WTC11 (cell line): ENCODE data around the gene UQCRC2. TPM values are rescaled to one million over a fixed set of nuclear protein-coding genes. Genes with fewer than 3 reads are reported as not detected.

Experiments
- ATAC-seq: fragments of 200-7000 bp; cut with Tn5 transposase; 2 replicates; pipeline ENCODE4 v1.10.0; 2021; ENCODE audit warnings: mild to moderate bottlenecking, moderate library complexity
- CTCF ChIA-PET: fragments of 300-600 bp; sonication (Branson Sonifier 250); formaldehyde crosslinking; loops from one replicate; lab custom pipeline; 2021; ENCODE audit warnings: antibody characterized with exemption; lab: Charles Lee
- POLR2A ChIA-PET: fragments of 350-600 bp; sonication (Branson Sonifier 250); formaldehyde crosslinking; loops from one replicate; lab custom pipeline; 2021; ENCODE audit warnings: antibody characterized with exemption; lab: Charles Lee
- DNase-seq: peaks from one replicate; pipeline ENCODE4 v3.0.0; 2021; ENCODE audit warnings: low spot score
- H3K27ac Mint-ChIP-seq: 2 replicates; pipeline ENCODE4 v1.8.0; 2021; ENCODE audit warnings: mixed read lengths
- H3K27me3 Mint-ChIP-seq: 2 replicates; pipeline ENCODE4 v1.8.0; 2021; ENCODE audit warnings: low read depth, mild to moderate bottlenecking, moderate library complexity, mixed read lengths
- H3K36me3 Mint-ChIP-seq: 2 replicates; pipeline ENCODE4 v1.8.0; 2021; ENCODE audit warnings: mixed read lengths
- H3K4me1 Mint-ChIP-seq: 2 replicates; pipeline ENCODE4 v1.8.0; 2022; ENCODE audit warnings: mixed read lengths
- H3K4me3 Mint-ChIP-seq: 2 replicates; pipeline ENCODE4 v1.8.0; 2021; ENCODE audit warnings: mild to moderate bottlenecking, moderate library complexity, mixed read lengths
- H3K9me3 Mint-ChIP-seq: 2 replicates; pipeline ENCODE4 v1.8.0; 2021; ENCODE audit warnings: mixed read lengths
- ATF2 ChIP-seq: sonication (generic); formaldehyde crosslinking; IDR thresholded peaks from 2 replicates; pipeline ENCODE4 v1.8.1; 2022; ENCODE audit warnings: low read depth, missing genetic modification reagents, borderline replicate concordance
- CBFB ChIP-seq: sonication (generic); formaldehyde crosslinking; IDR thresholded peaks from 2 replicates; pipeline ENCODE4 v1.8.1; 2022; ENCODE audit warnings: mild to moderate bottlenecking, low read depth, missing genetic modification reagents
- CDX4 ChIP-seq: fragments of 250-450 bp; sonication (Bioruptor Pico); IDR thresholded peaks from 2 replicates; pipeline ENCODE4 v1.9.0; 2021; ENCODE audit warnings: moderate library complexity, mild to moderate bottlenecking, inconsistent platforms, borderline replicate concordance
- CREB1 ChIP-seq: sonication (generic); formaldehyde crosslinking; IDR thresholded peaks from 2 replicates; pipeline ENCODE4 v1.8.0; 2023; ENCODE audit warnings: mild to moderate bottlenecking, missing genetic modification reagents
- E2F1 ChIP-seq: sonication (generic); formaldehyde crosslinking; IDR thresholded peaks from 2 replicates; pipeline ENCODE4 v1.8.0; 2022; ENCODE audit warnings: mild to moderate bottlenecking, missing genetic modification reagents
- EMX1 ChIP-seq: fragments of 250-450 bp; sonication (Bioruptor Pico); IDR thresholded peaks from 2 replicates; pipeline ENCODE4 v1.8.0; 2021; ENCODE audit warnings: mild to moderate bottlenecking
- ESRRA ChIP-seq: sonication (generic); formaldehyde crosslinking; IDR thresholded peaks from 2 replicates; pipeline ENCODE4 v1.8.1; 2022; ENCODE audit warnings: mild to moderate bottlenecking, missing genetic modification reagents, borderline replicate concordance
- FOXK1 ChIP-seq: sonication (generic); formaldehyde crosslinking; IDR thresholded peaks from 2 replicates; pipeline ENCODE4 v1.8.0; 2022; ENCODE audit warnings: mild to moderate bottlenecking, moderate library complexity, missing genetic modification reagents
- FOXP1 ChIP-seq: sonication (generic); formaldehyde crosslinking; IDR thresholded peaks from 2 replicates; pipeline ENCODE4 v1.8.0; 2022; ENCODE audit warnings: missing genetic modification reagents, mild to moderate bottlenecking, moderate library complexity, borderline replicate concordance
- GABPB1 ChIP-seq: sonication (generic); formaldehyde crosslinking; IDR thresholded peaks from 2 replicates; pipeline ENCODE4 v1.8.1; 2023; ENCODE audit warnings: mild to moderate bottlenecking, missing genetic modification reagents
- GRHL2 ChIP-seq: fragments of 250-450 bp; sonication (Bioruptor Pico); IDR thresholded peaks from 2 replicates; pipeline ENCODE4 v1.8.0; 2022; ENCODE audit warnings: mild to moderate bottlenecking, moderate library complexity; ENCODE audit not compliant: insufficient replicate concordance, severe bottlenecking
- MLX ChIP-seq: sonication (generic); formaldehyde crosslinking; IDR thresholded peaks from 2 replicates; pipeline ENCODE4 v1.8.1; 2023; ENCODE audit warnings: mild to moderate bottlenecking, missing genetic modification reagents, moderate library complexity
- MXD4 ChIP-seq: fragments of 250-450 bp; sonication (Bioruptor Pico); IDR thresholded peaks from 2 replicates; pipeline ENCODE4 v1.8.0; 2021; ENCODE audit warnings: mild to moderate bottlenecking, moderate library complexity, borderline replicate concordance
- NFE2L1 ChIP-seq: sonication (generic); formaldehyde crosslinking; IDR thresholded peaks from 2 replicates; pipeline ENCODE4 v1.8.1; 2023; ENCODE audit warnings: missing genetic modification reagents
- NFYB ChIP-seq: sonication (generic); formaldehyde crosslinking; conservative IDR thresholded peaks from 2 replicates; pipeline ENCODE4 v1.8.0; 2022; ENCODE audit warnings: low read depth, missing genetic modification reagents
- NR3C1 ChIP-seq: sonication (generic); formaldehyde crosslinking; conservative IDR thresholded peaks from 2 replicates; pipeline ENCODE4 v1.8.1; 2023; ENCODE audit warnings: low read depth, mild to moderate bottlenecking, missing genetic modification reagents
- OVOL2 ChIP-seq: fragments of 250-450 bp; sonication (Bioruptor Pico); IDR thresholded peaks from 2 replicates; pipeline ENCODE4 v1.9.0; 2021; ENCODE audit warnings: mild to moderate bottlenecking, borderline replicate concordance
- PRRX2 ChIP-seq: fragments of 250-450 bp; sonication (Bioruptor Pico); IDR thresholded peaks from 2 replicates; pipeline ENCODE4 v1.8.0; 2021; ENCODE audit warnings: mild to moderate bottlenecking
- SMAD3 ChIP-seq: sonication (generic); formaldehyde crosslinking; IDR thresholded peaks from 2 replicates; pipeline ENCODE4 v1.8.0; 2022; ENCODE audit warnings: missing genetic modification reagents, mild to moderate bottlenecking, borderline replicate concordance
- ZBTB21 ChIP-seq: sonication (generic); formaldehyde crosslinking; IDR thresholded peaks from 2 replicates; pipeline ENCODE4 v1.8.1; 2023; ENCODE audit warnings: mild to moderate bottlenecking, missing genetic modification reagents, borderline replicate concordance
- ZNF121 ChIP-seq: sonication (generic); formaldehyde crosslinking; IDR thresholded peaks from 2 replicates; pipeline ENCODE4 v1.8.0; 2023; ENCODE audit warnings: missing genetic modification reagents
- ZNF317 ChIP-seq: sonication (generic); formaldehyde crosslinking; IDR thresholded peaks from 2 replicates; pipeline ENCODE4 v1.8.1; 2023; ENCODE audit warnings: low read depth, mild to moderate bottlenecking, moderate library complexity, missing genetic modification reagents, borderline replicate concordance
- ZNF416 ChIP-seq: fragments of 250-450 bp; sonication (Bioruptor Pico); IDR thresholded peaks from 2 replicates; pipeline ENCODE4 v1.9.0; 2021; ENCODE audit warnings: mild to moderate bottlenecking, inconsistent platforms
- ZNF671 ChIP-seq: fragments of 250-450 bp; sonication (Bioruptor Pico); IDR thresholded peaks from 2 replicates; pipeline ENCODE4 v1.8.0; 2021; ENCODE audit warnings: mild to moderate bottlenecking
- total RNA-seq: library from RNA; stranded (reverse); gene quantifications from 3 replicates; pipeline ENCODE4 v1.2.3, GENCODE V29; 2021
- TF ChIP-seq, protein P1 (sequence below): sonication (generic); formaldehyde crosslinking; IDR thresholded peaks from 2 replicates; pipeline ENCODE4 v1.8.1; 2022; ENCODE audit warnings: mild to moderate bottlenecking, missing genetic modification reagents, moderate library complexity, borderline replicate concordance
- TF ChIP-seq, protein P2 (sequence below): sonication (generic); formaldehyde crosslinking; IDR thresholded peaks from 2 replicates; pipeline ENCODE4 v1.8.1; 2022; ENCODE audit warnings: mild to moderate bottlenecking, moderate library complexity, missing genetic modification reagents
- TF ChIP-seq, protein P3 (sequence below): fragments of 200-600 bp; IDR thresholded peaks from 2 replicates; pipeline ENCODE4 v1.8.0; 2022; ENCODE audit warnings: antibody characterized with exemption

The UQCRC2 gene
- total RNA-seq, 1 experiment from 2014 or later = 197 TPM

DNA sequence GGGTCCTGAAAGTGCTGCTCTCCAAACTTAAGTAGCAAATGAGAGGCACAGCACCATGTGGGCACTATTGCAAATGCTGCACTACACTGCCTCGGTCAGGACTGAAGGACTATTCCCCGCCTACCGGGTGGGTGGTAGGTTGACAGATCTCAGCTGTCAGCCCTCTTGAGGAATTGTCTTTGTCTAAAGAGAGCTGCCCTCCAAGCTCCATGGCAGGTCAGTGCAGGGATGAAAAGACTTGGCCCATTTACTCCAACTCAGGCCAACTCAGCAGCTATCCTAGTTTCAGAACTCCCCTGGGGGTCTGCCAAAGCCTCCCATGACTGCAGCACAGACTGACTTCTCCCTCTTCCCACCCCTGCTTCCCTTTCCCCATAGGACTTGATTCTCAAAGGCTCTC is 51.2 kb downstream of the UQCRC2 start:
- no peak for ATAC-seq
- POLR2A ChIA-PET = no interaction called here
- Mint-ChIP-seq H3K4me1 (peaks cover 9% of the 10 kb centered on the region), H3K27ac (no peak overlapping the region)
- TF ChIP-seq SMAD3 (CRISPR knock-in tag) = no peak
- no peak for TF ChIP-seq GABPB1
- no peak for TF ChIP-seq ATF2 (CRISPR knock-in tag)
- no peak for TF ChIP-seq NR3C1 (CRISPR knock-in tag)
- TF ChIP-seq, protein P1, sequence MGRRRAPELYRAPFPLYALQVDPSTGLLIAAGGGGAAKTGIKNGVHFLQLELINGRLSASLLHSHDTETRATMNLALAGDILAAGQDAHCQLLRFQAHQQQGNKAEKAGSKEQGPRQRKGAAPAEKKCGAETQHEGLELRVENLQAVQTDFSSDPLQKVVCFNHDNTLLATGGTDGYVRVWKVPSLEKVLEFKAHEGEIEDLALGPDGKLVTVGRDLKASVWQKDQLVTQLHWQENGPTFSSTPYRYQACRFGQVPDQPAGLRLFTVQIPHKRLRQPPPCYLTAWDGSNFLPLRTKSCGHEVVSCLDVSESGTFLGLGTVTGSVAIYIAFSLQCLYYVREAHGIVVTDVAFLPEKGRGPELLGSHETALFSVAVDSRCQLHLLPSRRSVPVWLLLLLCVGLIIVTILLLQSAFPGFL (CRISPR knock-in tag) = no peak
- no peak for TF ChIP-seq OVOL2 (CRISPR knock-in tag)
- no peak for TF ChIP-seq NFE2L1
- no peak for TF ChIP-seq ZNF671 (CRISPR knock-in tag)
- no peak for TF ChIP-seq ZBTB21 (CRISPR knock-in tag)
- TF ChIP-seq E2F1 (CRISPR knock-in tag) = no peak
- TF ChIP-seq, all 79 proteins: peak for 0
- Mint-ChIP-seq H3K4me3 (no peak overlapping the region), H3K9me3 (no peaks in the 10 kb centered on the region), H3K36me3 (no peaks in the 10 kb centered on the region), H3K27me3 (peaks cover 13% of the 10 kb centered on the region)
- DNase-seq = no peak
- CTCF ChIA-PET = interaction anchor here (1.2 to 7.5 kb wide), 3 partner anchors 74 to 184 kb away, joined by 3 to 140 read pairs (median 9); no protein-coding TSS in a partner anchor

DNA sequence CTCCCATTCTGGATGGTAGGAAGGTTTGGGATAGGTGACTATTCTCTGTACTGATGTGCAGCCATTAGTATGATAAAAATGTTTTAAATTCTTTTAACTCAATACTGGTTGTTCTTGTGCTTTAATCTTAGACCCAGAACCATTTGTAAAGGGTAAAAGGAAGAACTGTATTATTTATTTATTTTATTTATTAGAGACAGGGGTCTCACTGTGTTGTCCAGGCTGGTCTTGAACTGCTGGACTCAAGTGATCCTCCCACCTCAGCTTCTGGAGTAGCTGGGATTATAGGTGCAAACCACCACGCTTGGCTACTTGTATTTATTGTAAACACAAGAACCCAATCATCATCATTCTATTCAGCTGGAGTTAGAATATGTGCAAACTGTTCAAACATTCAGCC is 52.6 kb downstream of the UQCRC2 start:
- no peaks in the 10 kb centered on the region for H3K9me3 Mint-ChIP-seq
- no peak for TF ChIP-seq ESRRA
- TF ChIP-seq PRRX2 (CRISPR knock-in tag) = no peak
- no peak for TF ChIP-seq FOXK1
- no peak for TF ChIP-seq CBFB
- no peak for TF ChIP-seq FOXP1
- TF ChIP-seq MLX = no peak
- no peak for TF ChIP-seq EMX1 (CRISPR knock-in tag)
- TF ChIP-seq MXD4 (CRISPR knock-in tag) = no peak
- no peak for TF ChIP-seq NFYB (CRISPR knock-in tag)
- no peak for TF ChIP-seq ZNF416
- no peak for TF ChIP-seq GRHL2
- TF ChIP-seq ZNF317 (CRISPR knock-in tag) = no peak
- TF ChIP-seq SMAD3 (CRISPR knock-in tag) = no peak
- TF ChIP-seq, protein P2, sequence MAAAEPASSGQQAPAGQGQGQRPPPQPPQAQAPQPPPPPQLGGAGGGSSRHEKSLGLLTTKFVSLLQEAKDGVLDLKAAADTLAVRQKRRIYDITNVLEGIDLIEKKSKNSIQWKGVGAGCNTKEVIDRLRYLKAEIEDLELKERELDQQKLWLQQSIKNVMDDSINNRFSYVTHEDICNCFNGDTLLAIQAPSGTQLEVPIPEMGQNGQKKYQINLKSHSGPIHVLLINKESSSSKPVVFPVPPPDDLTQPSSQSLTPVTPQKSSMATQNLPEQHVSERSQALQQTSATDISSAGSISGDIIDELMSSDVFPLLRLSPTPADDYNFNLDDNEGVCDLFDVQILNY = no peak
- TF ChIP-seq, protein P3, sequence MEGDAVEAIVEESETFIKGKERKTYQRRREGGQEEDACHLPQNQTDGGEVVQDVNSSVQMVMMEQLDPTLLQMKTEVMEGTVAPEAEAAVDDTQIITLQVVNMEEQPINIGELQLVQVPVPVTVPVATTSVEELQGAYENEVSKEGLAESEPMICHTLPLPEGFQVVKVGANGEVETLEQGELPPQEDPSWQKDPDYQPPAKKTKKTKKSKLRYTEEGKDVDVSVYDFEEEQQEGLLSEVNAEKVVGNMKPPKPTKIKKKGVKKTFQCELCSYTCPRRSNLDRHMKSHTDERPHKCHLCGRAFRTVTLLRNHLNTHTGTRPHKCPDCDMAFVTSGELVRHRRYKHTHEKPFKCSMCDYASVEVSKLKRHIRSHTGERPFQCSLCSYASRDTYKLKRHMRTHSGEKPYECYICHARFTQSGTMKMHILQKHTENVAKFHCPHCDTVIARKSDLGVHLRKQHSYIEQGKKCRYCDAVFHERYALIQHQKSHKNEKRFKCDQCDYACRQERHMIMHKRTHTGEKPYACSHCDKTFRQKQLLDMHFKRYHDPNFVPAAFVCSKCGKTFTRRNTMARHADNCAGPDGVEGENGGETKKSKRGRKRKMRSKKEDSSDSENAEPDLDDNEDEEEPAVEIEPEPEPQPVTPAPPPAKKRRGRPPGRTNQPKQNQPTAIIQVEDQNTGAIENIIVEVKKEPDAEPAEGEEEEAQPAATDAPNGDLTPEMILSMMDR = no peak
- TF ChIP-seq ZNF121 (CRISPR knock-in tag) = no peak
- TF ChIP-seq CREB1 (CRISPR knock-in tag) = no peak
- no peak for TF ChIP-seq CDX4
- TF ChIP-seq, all 79 proteins: peak for 0
- ATAC-seq (no peak), DNase-seq (no peak)
- no peak overlapping the region for H3K27ac Mint-ChIP-seq
- H3K27me3 Mint-ChIP-seq = peaks cover 13% of the 10 kb centered on the region
- no peaks in the 10 kb centered on the region for H3K36me3 Mint-ChIP-seq
- H3K4me3 Mint-ChIP-seq = no peak overlapping the region
- POLR2A ChIA-PET = no interaction called here
- H3K4me1 Mint-ChIP-seq = peaks cover 12% of the 10 kb centered on the region
- CTCF ChIA-PET = interaction anchor here (1.1 to 7.5 kb wide), 2 partner anchors 72 to 83 kb away, joined by 3 to 140 read pairs; no protein-coding TSS in a partner anchor
